OCI-LY7 (cell line): ENCODE measurements around the gene SOST. TPM values are rescaled to one million over a fixed set of nuclear protein-coding genes. Genes with fewer than 3 reads are reported as not detected.

Experiments
- BruUV-seq: library from RNA; stranded (reverse); fragments of 400-500 nt; replicated peaks from 2 replicates; lab custom pipeline; 2021; lab: Mats Ljungman, UMichigan
- CTCF ChIA-PET: fragments of 300-600 bp; sonication (Branson Sonifier 250); formaldehyde crosslinking; loops from one replicate; lab custom pipeline; 2022; ENCODE audit warnings: antibody characterized with exemption; ENCODE audit not compliant: unreplicated experiment; lab: Charles Lee
- POLR2A ChIA-PET: fragments of 300-600 bp; sonication (Branson Sonifier 250); formaldehyde crosslinking; loops from one replicate; lab custom pipeline; 2022; ENCODE audit warnings: antibody characterized with exemption; lab: Charles Lee
- DNase-seq: peaks from one replicate; pipeline ENCODE4 v3.0.0-alpha.2; 2015; ENCODE audit warnings: low spot score
- H2AFZ ChIP-seq: fragments of 200-600 bp; sonication (generic), shearing (Covaris generic); 2 replicates; pipeline ENCODE4 v1.6.1; 2014; ENCODE audit warnings: mild to moderate bottlenecking, antibody characterized with exemption, low read length, moderate library complexity
- H3K27ac ChIP-seq: fragments of 200-600 bp; sonication (generic); 2 replicates; pipeline ENCODE4 v1.5.1; 2014; ENCODE audit warnings: mixed run types, low read depth, mild to moderate bottlenecking, moderate library complexity, low read length, inconsistent platforms; ENCODE audit not compliant: poor library complexity, severe bottlenecking
- H3K36me3 ChIP-seq: fragments of 200-600 bp; sonication (generic); 2 replicates; pipeline ENCODE4 v1.6.1; 2014; ENCODE audit warnings: mild to moderate bottlenecking, antibody characterized with exemption, low read length, moderate library complexity, mixed read lengths; ENCODE audit not compliant: insufficient read depth
- H3K4me1 ChIP-seq: fragments of 200-600 bp; sonication (generic); 2 replicates; pipeline ENCODE4 v1.5.1; 2014; ENCODE audit warnings: mild to moderate bottlenecking, low read length; ENCODE audit not compliant: insufficient read depth, poor library complexity, severe bottlenecking
- H3K4me2 ChIP-seq: fragments of 200-600 bp; sonication (generic); 2 replicates; pipeline ENCODE4 v1.6.1; 2014; ENCODE audit warnings: mild to moderate bottlenecking, low read length
- H3K4me3 ChIP-seq: fragments of 200-600 bp; sonication (generic); 2 replicates; pipeline ENCODE4 v1.5.1; 2014; ENCODE audit warnings: mild to moderate bottlenecking, low read depth, low read length; ENCODE audit not compliant: poor library complexity, severe bottlenecking
- H3K79me2 ChIP-seq: fragments of 200-600 bp; sonication (generic); 2 replicates; pipeline ENCODE4 v1.6.1; 2016; ENCODE audit warnings: low read depth, mild to moderate bottlenecking, low read length, moderate library complexity, mixed read lengths; ENCODE audit not compliant: insufficient read depth
- H3K9me2 ChIP-seq: fragments of 200-600 bp; sonication (generic); 2 replicates; pipeline ENCODE4 v1.6.1; 2016; ENCODE audit warnings: mild to moderate bottlenecking, low read length, mixed read lengths; ENCODE audit not compliant: insufficient read depth
- H3K9me3 ChIP-seq: fragments of 200-600 bp; sonication (generic); 2 replicates; pipeline ENCODE4 v1.6.1; 2014; ENCODE audit warnings: mild to moderate bottlenecking, mixed run types, low read length, mixed read lengths
- H4K20me1 ChIP-seq: fragments of 200-600 bp; sonication (generic); 2 replicates; pipeline ENCODE4 v1.6.1; 2014; ENCODE audit warnings: mild to moderate bottlenecking, antibody characterized with exemption, low read length, moderate library complexity, mixed read lengths; ENCODE audit not compliant: insufficient read depth
- CTCF ChIP-seq: fragments of 200-600 bp; sonication (generic); conservative IDR thresholded peaks from 2 replicates; pipeline ENCODE4 v1.5.1; 2014; ENCODE audit warnings: mild to moderate bottlenecking, antibody characterized with exemption, low read length, moderate library complexity, mixed read lengths
- EZH2phosphoT487 ChIP-seq: fragments of 200-600 bp; sonication (generic); IDR thresholded peaks from 2 replicates; pipeline ENCODE4 v1.6.1; 2018; ENCODE audit warnings: low read depth, borderline replicate concordance, mild to moderate bottlenecking, mixed run types, antibody characterized with exemption, low read length, moderate library complexity, mixed read lengths
- intact Hi-C: fragments of 100-400 bp; cut with micrococcal nuclease; formaldehyde crosslinking; loops from one replicate; pipeline ENCODE4 v1.10.0; 2022; ENCODE audit not compliant: unreplicated experiment
- total RNA-seq, 2 experiments: library from RNA; depleted of rRNA in 1 of 2; stranded (reverse); fragments of >200 nt in 1 of 2; shearing (Covaris generic) in 1 of 2; gene quantifications; 2 replicates each; pipeline ENCODE4 v1.2.3, GENCODE V29; 2014 to 2022

The SOST gene
- total RNA-seq, 2 experiments from 2014 or later = not detected

GRCh38 chr17:43723697-43724359 is 34.8 kb downstream of the SOST start:
- BruUV-seq = no TSS peak
- TF ChIP-seq CTCF = no peak
- no peaks in the 10 kb centered on the region for H3K36me3 ChIP-seq
- no peaks in the 10 kb centered on the region for H3K4me1 ChIP-seq
- H3K9me2 ChIP-seq = no peaks in the 10 kb centered on the region
- H3K27ac ChIP-seq = no peak overlapping the region
- no peaks in the 10 kb centered on the region for H3K9me3 ChIP-seq
- POLR2A ChIA-PET = no interaction called here
- no peak overlapping the region for H3K4me3 ChIP-seq
- H3K79me2 ChIP-seq = no peaks in the 10 kb centered on the region
- H2AFZ ChIP-seq = no peak overlapping the region
- DNase-seq = no peak
- CTCF ChIA-PET = no interaction called here
- no peak overlapping the region for H3K4me2 ChIP-seq
- intact Hi-C loops = no loop called here
- no peaks in the 10 kb centered on the region for H4K20me1 ChIP-seq

GRCh38 chr17:43722870-43723665 is 35.5 kb downstream of the SOST start:
- H3K4me2 ChIP-seq = no peak overlapping the region
- H3K9me2 ChIP-seq = no peaks in the 10 kb centered on the region
- no peaks in the 10 kb centered on the region for H4K20me1 ChIP-seq
- no peaks in the 10 kb centered on the region for H3K36me3 ChIP-seq
- H3K79me2 ChIP-seq = no peaks in the 10 kb centered on the region
- ChIA-PET CTCF (no interaction called here), POLR2A (no interaction called here)
- H3K4me1 ChIP-seq = no peaks in the 10 kb centered on the region
- no peak for DNase-seq
- intact Hi-C loops = no loop called here
- no peak overlapping the region for H2AFZ ChIP-seq
- no peak overlapping the region for H3K4me3 ChIP-seq
- no peaks in the 10 kb centered on the region for H3K9me3 ChIP-seq
- BruUV-seq = no TSS peak
- no peak for TF ChIP-seq EZH2phosphoT487
- TF ChIP-seq CTCF = no peak
- H3K27ac ChIP-seq = no peak overlapping the region

- no peak for DNase-seq
- POLR2A ChIA-PET = no interaction called here
- BruUV-seq = no TSS peak
- H3K79me2 ChIP-seq = no peaks in the 10 kb centered on the region
- no peaks in the 10 kb centered on the region for H3K4me1 ChIP-seq
- no peak overlapping the region for H3K4me2 ChIP-seq
- CTCF ChIA-PET = no interaction called here
- H3K4me3 ChIP-seq = no peak overlapping the region
- no peak overlapping the region for H2AFZ ChIP-seq
- TF ChIP-seq EZH2phosphoT487 (no peak), CTCF (no peak)
- no peaks in the 10 kb centered on the region for H3K9me2 ChIP-seq
- no peak overlapping the region for H3K27ac ChIP-seq
- intact Hi-C loops = no loop called here
- H3K9me3 ChIP-seq = no peaks in the 10 kb centered on the region
- no peaks in the 10 kb centered on the region for H4K20me1 ChIP-seq
- no peaks in the 10 kb centered on the region for H3K36me3 ChIP-seq
Observed at GRCh38 chr17:43722269-43722619, 36.3 kb downstream of the SOST start.
